Inflammatory macrophage (primary cell): ENCODE results near the gene BRPF1.

Experiments
- DNase-seq, 2 donors: peaks; one replicate each; pipeline ENCODE4 v3.0.0-alpha.2; 2020 to 2022

The BRPF1 gene

DNA sequence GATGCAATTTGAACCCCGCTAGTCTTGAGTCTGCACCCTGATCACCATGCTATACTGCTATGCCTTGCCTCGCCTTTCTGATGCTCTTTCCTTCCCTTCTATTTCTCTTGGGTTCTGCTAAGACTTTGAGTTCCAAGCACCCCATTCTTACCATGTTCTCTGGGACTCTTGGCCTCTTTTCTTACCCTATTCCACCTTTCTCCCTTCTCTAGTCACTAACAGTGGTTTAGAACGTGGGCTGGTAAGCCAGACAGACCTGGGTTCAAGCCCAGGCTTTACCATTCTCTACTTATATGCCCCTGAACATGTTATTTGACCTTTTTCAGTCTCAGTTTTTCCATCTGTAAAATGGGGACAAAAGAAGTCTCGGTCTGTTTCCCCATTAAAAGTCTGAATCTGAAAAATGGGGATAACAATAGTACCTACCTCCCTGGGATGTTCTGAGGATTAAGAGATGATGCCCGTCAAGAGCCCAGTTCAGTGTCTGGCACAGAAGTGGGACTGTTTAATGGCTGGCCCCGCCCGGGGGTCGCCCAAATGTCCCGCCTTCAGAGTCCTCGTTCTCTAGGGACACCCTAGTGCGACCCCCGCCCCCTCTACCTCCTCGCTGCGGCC is 60.4 kb downstream of the BRPF1 start:
- no peak for DNase-seq

DNA sequence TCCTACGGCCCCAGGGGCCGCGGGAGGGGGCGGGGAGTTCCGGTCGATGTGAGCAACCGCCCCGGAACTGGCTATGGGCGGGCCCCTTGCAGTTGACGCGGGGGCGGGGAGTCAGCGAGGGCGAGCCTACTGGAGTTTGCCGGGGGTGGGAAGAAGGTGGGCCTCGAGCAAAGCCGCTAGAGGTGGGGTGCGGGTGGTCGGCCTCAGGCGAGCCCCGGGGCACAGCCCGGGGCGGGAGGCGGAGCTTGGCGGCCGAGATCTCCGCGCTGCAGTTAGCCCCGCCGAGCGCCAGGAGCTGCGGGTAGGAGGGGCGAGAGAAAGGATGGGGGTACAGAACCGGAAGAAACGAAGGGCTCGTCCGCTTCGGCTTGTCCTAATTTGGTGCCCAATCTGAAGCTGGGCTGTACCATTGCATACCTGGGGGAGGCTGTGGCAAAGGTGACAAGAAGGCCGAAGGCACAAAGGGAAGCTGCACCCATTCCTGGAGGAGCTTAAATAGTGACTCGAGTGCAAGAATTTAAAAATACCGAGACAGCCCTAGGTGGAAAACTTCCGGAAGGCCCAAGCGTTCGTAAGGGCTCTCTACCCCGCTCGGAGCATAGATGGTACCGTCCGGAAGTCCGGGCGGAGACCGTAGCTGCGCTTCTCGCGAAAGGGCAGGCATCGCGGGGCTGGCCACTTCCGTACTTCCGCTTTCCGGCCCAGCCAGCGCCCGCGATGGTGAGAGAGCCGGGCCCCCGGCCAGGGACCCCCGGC is 61.0 kb downstream of the BRPF1 start, which contains the start of the genes ARPC4 and TADA3:
Gene ARPC4 (plus strand): TSS at position 678 of the 756 bp plus-strand sequence. CDS start 40 bp downstream, at position 718.
Gene TADA3 (minus strand): TSS at position 69 of the 756 bp plus-strand sequence. CDS start 1,007 bp downstream, outside the sequence.
- peak; percentile 93 to 95 for DNase-seq

DNA sequence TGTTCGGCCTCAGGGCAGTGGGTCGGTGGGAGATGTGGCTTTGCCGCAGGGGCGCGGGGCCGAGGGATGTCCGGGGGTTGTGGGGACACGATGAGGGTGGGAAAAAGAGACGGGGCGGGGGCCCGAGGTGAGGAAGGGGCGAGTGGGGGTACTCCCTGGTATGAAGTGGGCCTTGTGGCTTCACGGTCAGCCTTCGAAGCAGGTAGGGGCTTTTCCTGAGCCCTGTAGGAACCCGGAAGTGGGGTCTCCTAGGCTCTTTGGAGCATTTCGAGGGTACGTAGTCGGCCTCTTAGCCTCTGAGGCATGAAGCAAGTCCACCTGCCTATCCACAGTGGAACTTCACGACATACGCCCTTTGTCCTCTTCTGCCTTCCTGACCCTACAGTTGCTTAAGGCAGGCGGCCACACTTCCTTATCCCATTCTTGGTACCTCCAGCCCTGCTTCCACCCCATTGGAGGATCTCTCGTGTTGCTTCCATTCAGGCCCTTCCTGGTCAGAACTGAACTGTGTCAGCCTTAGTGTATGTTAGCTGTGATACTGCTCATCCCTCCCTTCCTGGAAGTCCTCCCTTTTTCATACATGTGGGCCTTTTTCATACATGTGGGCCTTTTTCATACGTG is 61.7 kb downstream of the BRPF1 start:
- DNase-seq = peak; percentile 75 to 83

DNA sequence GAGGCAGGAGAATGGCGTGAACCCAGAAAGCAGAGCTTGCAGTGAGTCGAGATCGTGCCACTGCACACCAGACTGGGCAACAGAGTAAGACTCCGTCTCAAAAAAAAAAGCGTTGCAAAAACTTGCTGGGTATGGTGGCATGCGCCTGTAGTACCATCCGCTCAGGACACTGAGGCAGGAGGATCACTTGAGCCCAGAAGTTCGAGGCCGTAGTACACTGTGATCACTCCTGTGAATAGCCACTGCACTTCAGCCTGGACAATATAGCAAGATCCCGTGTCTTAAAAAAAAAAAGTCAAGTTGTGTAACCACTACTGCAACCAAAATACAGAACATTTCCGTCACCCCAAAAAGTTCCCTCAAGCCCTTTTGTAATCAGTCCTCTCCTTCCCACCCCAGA is 62.9 kb downstream of the BRPF1 start:
- DNase-seq = peak in 1 of 2 donors; percentile 19

DNA sequence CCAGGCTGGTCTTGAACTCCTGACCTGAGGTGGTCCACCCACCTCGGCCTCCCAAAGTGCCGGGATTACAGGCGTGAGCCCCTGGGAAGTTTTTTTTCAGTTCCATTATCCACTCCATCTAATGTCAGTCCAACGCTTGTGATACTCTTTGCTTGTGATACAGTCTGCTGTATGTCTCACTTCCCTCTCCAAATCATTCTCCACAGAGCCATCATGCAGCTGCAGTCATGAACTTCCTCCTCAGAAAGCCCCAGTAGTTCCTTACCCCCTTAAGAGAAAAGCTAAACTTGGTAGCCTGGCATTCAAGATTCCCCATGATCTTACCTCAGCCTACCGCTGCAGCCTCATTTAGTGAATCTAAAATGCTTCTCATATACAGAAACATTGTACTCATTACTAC is 63.7 kb downstream of the BRPF1 start:
- peak; percentile 73 to 81 for DNase-seq

DNA sequence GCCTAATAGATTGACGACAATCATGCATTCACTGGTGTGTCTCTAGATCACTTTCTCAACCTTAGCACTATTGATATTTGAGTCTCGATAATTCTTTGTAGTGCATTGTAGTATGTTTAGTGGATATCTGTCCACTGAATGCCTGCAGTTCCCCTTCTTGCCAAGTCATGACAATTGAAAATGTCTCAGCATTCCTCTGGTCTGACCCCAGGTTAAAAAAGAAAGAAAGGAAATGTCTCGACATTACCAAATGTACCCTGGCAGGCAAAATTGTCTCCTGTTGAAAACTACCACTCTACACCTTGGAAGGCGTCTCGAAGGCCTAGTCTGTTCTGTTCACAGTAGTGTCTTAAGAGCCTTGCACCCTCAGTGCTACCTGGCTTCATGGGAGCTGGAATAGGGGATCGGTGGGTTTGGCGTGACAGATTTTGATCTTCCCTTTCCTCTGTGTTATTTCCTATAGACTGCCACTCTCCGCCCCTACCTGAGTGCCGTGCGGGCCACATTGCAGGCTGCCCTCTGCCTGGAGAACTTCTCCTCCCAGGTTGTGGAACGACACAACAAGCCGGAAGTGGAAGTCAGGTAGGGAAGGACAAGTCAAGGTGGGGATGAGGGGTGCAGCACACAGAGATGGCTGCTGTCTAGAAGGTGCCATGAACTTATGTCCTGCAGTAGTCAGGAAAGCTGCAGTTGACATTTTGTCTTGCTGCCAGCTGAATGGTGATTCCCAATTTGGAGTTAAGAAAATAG is 65.8 kb downstream of the BRPF1 start:
- DNase-seq = no peak
